Spleen (tissue), 11 donors: ENCODE results near the gene PBX1. TPM values are rescaled to one million over a fixed set of nuclear protein-coding genes. Genes with fewer than 3 reads are reported as not detected.

ENCODE experiments used
- DNase-seq: peaks from one replicate; pipeline ENCODE4 v3.0.0-alpha.2; 2020
- H3K27ac ChIP-seq, 8 donors: fragments of 200-600 bp; sonication (generic) in 7 of 8; 1 replicate in 4 of 8; 2 replicates in 4 of 8; pipeline versions ENCODE4 v1.5.0 to v1.8.0; 2016 to 2021; ENCODE audit warnings: inconsistent platforms in 4 of 8, mild to moderate bottlenecking in 4 of 8, moderate library complexity in 1 of 8
- H3K27me3 ChIP-seq, 7 donors: fragments of 200-600 bp; sonication (generic) in 6 of 7; replicated peaks in 1 of 7; 1 replicate in 4 of 7; 2 replicates in 3 of 7; pipeline versions ENCODE4 v1.5.0 to v1.8.0; 2016 to 2021; ENCODE audit warnings: inconsistent platforms in 3 of 7, mild to moderate bottlenecking in 1 of 7
- H3K36me3 ChIP-seq, 6 donors: fragments of 200-600 bp; sonication (generic) in 5 of 6; 1 replicate in 4 of 6; 2 replicates in 2 of 6; pipeline versions ENCODE4 v1.5.0 to v1.8.0; 2016 to 2021; ENCODE audit warnings: inconsistent platforms in 2 of 6
- H3K4me1 ChIP-seq, 6 donors: fragments of 200-600 bp; sonication (generic) in 5 of 6; 1 replicate in 3 of 6; 2 replicates in 3 of 6; pipeline versions ENCODE4 v1.5.0 to v1.8.0; 2016 to 2021; ENCODE audit warnings: inconsistent platforms in 3 of 6
- H3K4me3 ChIP-seq, 8 donors: fragments of 200-600 bp; sonication (generic) in 7 of 8; 1 replicate in 4 of 8; 2 replicates in 4 of 8; pipeline versions ENCODE4 v1.5.0 to v1.8.0; 2016 to 2021; ENCODE audit warnings: inconsistent platforms in 4 of 8, mild to moderate bottlenecking in 4 of 8, moderate library complexity in 2 of 8
- H3K9me3 ChIP-seq, 8 donors: fragments of 200-600 bp; sonication (generic) in 7 of 8; 1 replicate in 4 of 8; 2 replicates in 4 of 8; pipeline versions ENCODE4 v1.5.0 to v1.8.0; 2016 to 2021; ENCODE audit warnings: inconsistent platforms in 4 of 8
- CTCF ChIP-seq, 11 experiments: fragments of 200-600 bp in 7 of 11; fragments of 450-650 bp in 4 of 11; sonication (generic) in 4 of 11; IDR thresholded peaks in 8 of 11; conservative IDR thresholded peaks in 3 of 11; 1 replicate in 7 of 11; 2 replicates in 4 of 11; pipeline versions ENCODE4 v1.4.0 to v1.8.0; 2016 to 2021; ENCODE audit warnings: antibody characterized with exemption in 11 of 11, inconsistent platforms in 4 of 11, mild to moderate bottlenecking in 1 of 11
- POLR2A ChIP-seq, 3 donors: fragments of 450-650 bp; IDR thresholded peaks; one replicate each; pipeline ENCODE4 v1.5.1; 2017; ENCODE audit warnings: antibody characterized with exemption in 3 of 3, mild to moderate bottlenecking in 1 of 3
- POLR2AphosphoS5 ChIP-seq, 3 donors: sonication (generic); formaldehyde crosslinking; IDR thresholded peaks; one replicate each; pipeline ENCODE4 v1.5.1; 2017; ENCODE audit warnings: antibody characterized with exemption in 3 of 3
- WGBS, 5 donors: extraction: QIAGEN DNeasy Blood & Tissue Kit in 3 of 5; methylation state at CpG; one replicate each; pipeline versions ENCODE4 v1.1.5 to v1.1.7; 2013 to 2018; 5-methylcytosine and 5-hydroxymethylcytosine counted together
- intact Hi-C: fragments of 100-400 bp; cut with DNase I; formaldehyde crosslinking; loops from one replicate; pipeline ENCODE4 v1.15.0; 2023; ENCODE audit warnings: low total_unique reads
- polyA plus RNA-seq, 3 donors: library from polyadenylated mRNA; stranded (reverse); fragments of 200-250 nt; gene quantifications; one replicate each; pipeline ENCODE4 v1.2.1, GENCODE V29; 2013
- total RNA-seq, 7 donors: library from RNA; depleted of rRNA in 3 of 7; stranded (reverse); fragments of >200 nt in 3 of 7; fragmentation: NEBNext Ultra II Directional in 4 of 7; extraction: Animal tissue kit (Norgen Biotek cat#: 25700) in 4 of 7; gene quantifications; one replicate each; pipeline versions ENCODE4 v1.1.0 to v1.2.1, GENCODE V29; 2016 to 2021
- donor health status: healthy with polysubstance abuse.
- donor health status: DM: no; HTN: no; CAD: no; lungs with moderate emphysema.
- donor health status: DM: no; HTN: no; CAD: no.
- donor health status: Bipolar disorder and iron deficiency.
- donor health status: healthy.
- donor health status: DM: no; HTN: no; CAD: no.
- donor health status: DM: yes; HTN: yes; CAD: no.

PBX1 gene
- total and polyA plus RNA-seq, 10 donors = 3.4 to 79.5 (median 31.8) TPM

- WGBS, 5 donors = 21 to 52% (median 38%) methylated on average over 1 of the region's 1 CpG
- TF ChIP-seq POLR2A (IDR thresholded peaks at IDR 0.05) (no peak), POLR2AphosphoS5 (IDR thresholded peaks at IDR 0.05) (no peak), CTCF (IDR thresholded peaks at IDR 0.05 in 8 of 11, conservative IDR thresholded peaks at IDR 0.05 in 3 of 11) (no peak)
- H3K27ac ChIP-seq = no peak overlapping the region
These were observed 32.9 kb downstream of the PBX1 start for GRCh38 chr1:164591858-164592257.

DNA sequence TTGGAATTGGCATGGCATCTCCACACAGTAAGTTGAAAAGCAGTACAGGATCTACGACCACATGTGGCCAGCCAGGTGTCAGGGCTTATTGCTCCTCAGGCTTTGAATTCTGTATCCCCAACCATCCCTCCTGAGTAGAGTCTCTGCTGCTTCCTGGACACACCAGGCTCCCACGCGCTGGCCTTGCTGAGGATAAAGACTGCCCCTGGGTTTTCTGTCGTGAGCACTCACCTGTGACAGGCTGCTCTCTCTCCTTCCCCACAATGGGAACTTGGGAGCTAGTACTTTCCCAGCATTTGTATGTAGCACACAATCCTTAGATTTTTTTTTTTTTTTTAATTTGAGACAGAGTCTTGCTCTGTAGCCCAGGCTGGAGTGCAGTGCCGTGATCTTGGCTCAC is 33.6 kb downstream of the PBX1 start:
- Histone ChIP-seq H3K27ac (no peak overlapping the region), H3K9me3 (no peaks in the 10 kb centered on the region), H3K27me3 (peaks cover 0 to 12% (median 0%) of the 10 kb centered on the region in 7 donors), H3K36me3 (no peaks in the 10 kb centered on the region), H3K4me1 (peaks cover 0 to 19% (median 5%) of the 10 kb centered on the region in 6 donors), H3K4me3 (no peak overlapping the region)
- no peak for DNase-seq
- TF ChIP-seq CTCF (IDR thresholded peaks at IDR 0.05 in 8 of 11, conservative IDR thresholded peaks at IDR 0.05 in 3 of 11) = no peak
- TF ChIP-seq POLR2AphosphoS5 (IDR thresholded peaks at IDR 0.05) = no peak
- TF ChIP-seq POLR2A (IDR thresholded peaks at IDR 0.05) = no peak
- WGBS, 5 donors = 86 to 95% (median 89%) methylated on average over 5 of the region's 5 CpGs
- intact Hi-C loops = no loop called here

More at GRCh38 chr1:164591858-164592257, 32.9 kb downstream of the PBX1 start:
- Histone ChIP-seq H3K4me1 (peaks cover 0 to 19% (median 5%) of the 10 kb centered on the region in 6 donors), H3K27me3 (peaks cover 0 to 12% (median 0%) of the 10 kb centered on the region in 7 donors), H3K36me3 (no peaks in the 10 kb centered on the region), H3K4me3 (no peak overlapping the region), H3K9me3 (no peaks in the 10 kb centered on the region)
- DNase-seq = no peak
- intact Hi-C loops = no loop called here

- 69 to 82% (median 72%) methylated on average over 4 of the region's 4 CpGs for WGBS, 5 donors
- DNase-seq = no peak
- peaks cover 0 to 6% (median 0%) of the 10 kb centered on the region in 6 donors for H3K4me1 ChIP-seq
- no peaks in the 10 kb centered on the region for H3K27me3 ChIP-seq
- H3K36me3 ChIP-seq = no peaks in the 10 kb centered on the region
- no peak overlapping the region for H3K4me3 ChIP-seq
- intact Hi-C loops = no loop called here
- no peaks in the 10 kb centered on the region for H3K9me3 ChIP-seq
- H3K27ac ChIP-seq = no peak overlapping the region
- TF ChIP-seq POLR2A (IDR thresholded peaks at IDR 0.05) (no peak), POLR2AphosphoS5 (IDR thresholded peaks at IDR 0.05) (no peak), CTCF (IDR thresholded peaks at IDR 0.05 in 8 of 11, conservative IDR thresholded peaks at IDR 0.05 in 3 of 11) (no peak)
These were observed 36.2 kb downstream of the PBX1 start for GRCh38 chr1:164595212-164595611.

DNA sequence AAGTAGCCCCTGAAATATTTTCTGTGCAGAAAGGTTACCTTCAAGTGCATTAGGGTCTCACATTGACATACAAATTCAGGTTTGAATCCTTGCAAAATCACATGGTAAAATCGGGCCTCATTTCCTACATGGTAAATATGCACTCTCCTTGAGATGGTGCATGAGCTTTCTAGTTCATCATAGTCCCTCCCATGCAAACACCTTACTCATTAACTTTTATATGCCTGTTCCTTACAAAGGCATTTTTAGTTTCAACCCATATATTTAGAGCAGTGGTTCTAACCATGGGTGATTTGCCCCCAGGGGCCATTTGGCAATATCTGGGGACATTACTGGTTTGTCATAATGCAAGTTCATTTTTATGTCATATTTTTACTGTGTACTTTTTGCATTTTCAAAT is 37.2 kb downstream of the PBX1 start:
- no peak overlapping the region for H3K27ac ChIP-seq
- no peaks in the 10 kb centered on the region for H3K27me3 ChIP-seq
- H3K9me3 ChIP-seq = no peaks in the 10 kb centered on the region
- intact Hi-C loops = no loop called here
- H3K36me3 ChIP-seq = no peaks in the 10 kb centered on the region
- no peak for TF ChIP-seq CTCF (IDR thresholded peaks at IDR 0.05 in 8 of 11, conservative IDR thresholded peaks at IDR 0.05 in 3 of 11)
- no peak for TF ChIP-seq POLR2AphosphoS5 (IDR thresholded peaks at IDR 0.05)
- no peak for TF ChIP-seq POLR2A (IDR thresholded peaks at IDR 0.05)
- no peaks in the 10 kb centered on the region for H3K4me1 ChIP-seq
- WGBS, 5 donors = 58 to 91% (median 81%) methylated on average over 1 of the region's 1 CpG
- no peak overlapping the region for H3K4me3 ChIP-seq
- DNase-seq = no peak
